RWPE1 (cell line): Measurements from ENCODE around the gene NANOS2.
A peak's percentile ranks its signal among the peaks of the same experiment; 100 is the strongest.

ENCODE experiments used
- CTCF ChIA-PET: fragments of 350-600 bp; sonication (Branson Sonifier 250); formaldehyde crosslinking; extraction: SDS; loops from one replicate; lab custom pipeline; 2021; lab: Yijun Ruan, JAX
- POLR2A ChIA-PET: fragments of 400-600 bp; formaldehyde crosslinking; extraction: SDS; loops from one replicate; lab custom pipeline; 2020; ENCODE audit warnings: antibody characterized with exemption; ENCODE audit not compliant: low non-redundant PET; lab: Yijun Ruan, JAX
- DNase-seq: peaks from one replicate; pipeline ENCODE4 v3.0.0; 2012; ENCODE audit warnings: low spot score
- H3K27ac ChIP-seq: fragments of 450-650 bp; 2 replicates; pipeline ENCODE4 v1.5.1; 2017
- TF ChIP-seq, protein P1 (sequence below): fragments of 450-650 bp; conservative IDR thresholded peaks from 2 replicates; pipeline ENCODE4 v1.5.1; 2017; ENCODE audit warnings: low read depth, mild to moderate bottlenecking

The NANOS2 gene

DNA sequence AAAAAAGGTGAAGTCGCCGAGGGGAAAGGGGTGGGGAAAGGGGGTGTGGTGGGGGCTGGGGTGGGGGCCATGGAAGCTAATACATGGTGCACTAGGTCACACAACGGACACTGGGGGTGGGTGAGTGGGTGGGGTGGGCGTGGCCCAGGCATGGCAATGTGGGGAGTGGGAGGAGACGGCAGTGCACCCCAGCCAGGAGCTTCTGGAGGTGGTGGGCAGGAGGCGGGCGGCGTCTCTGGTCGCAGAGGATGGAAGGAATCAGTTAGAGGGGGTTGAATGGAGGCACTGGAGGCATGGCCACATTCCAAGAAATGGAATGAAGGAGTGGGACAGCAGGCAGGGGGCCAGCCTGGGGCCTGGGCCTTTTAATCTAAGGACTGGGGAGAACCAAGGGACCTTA, 19.2 kb upstream of the NANOS2 start:
- CTCF ChIA-PET: no interaction called here

DNA sequence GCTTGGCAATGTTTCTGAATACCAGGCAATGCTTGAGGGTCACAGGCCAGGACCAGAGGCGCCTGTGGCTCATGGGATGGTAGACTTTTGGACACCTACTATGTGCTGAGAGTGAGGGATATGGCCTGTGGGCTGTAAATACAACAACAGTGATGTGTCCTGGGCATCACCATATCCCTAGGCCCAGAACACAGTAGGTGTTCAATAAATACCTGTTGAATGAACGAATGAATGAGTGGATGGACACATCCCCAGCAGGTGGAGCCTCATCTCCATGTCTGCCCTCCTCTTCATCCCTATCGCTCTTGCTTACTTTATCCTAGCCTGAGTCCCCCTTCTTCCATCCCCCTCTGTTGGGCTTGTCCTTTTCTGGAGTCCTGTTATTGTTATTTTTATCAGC, 16.5 kb upstream of the NANOS2 start:
- no peak overlapping the region for H3K27ac ChIP-seq
- no peak for DNase-seq
- TF ChIP-seq, protein P1, sequence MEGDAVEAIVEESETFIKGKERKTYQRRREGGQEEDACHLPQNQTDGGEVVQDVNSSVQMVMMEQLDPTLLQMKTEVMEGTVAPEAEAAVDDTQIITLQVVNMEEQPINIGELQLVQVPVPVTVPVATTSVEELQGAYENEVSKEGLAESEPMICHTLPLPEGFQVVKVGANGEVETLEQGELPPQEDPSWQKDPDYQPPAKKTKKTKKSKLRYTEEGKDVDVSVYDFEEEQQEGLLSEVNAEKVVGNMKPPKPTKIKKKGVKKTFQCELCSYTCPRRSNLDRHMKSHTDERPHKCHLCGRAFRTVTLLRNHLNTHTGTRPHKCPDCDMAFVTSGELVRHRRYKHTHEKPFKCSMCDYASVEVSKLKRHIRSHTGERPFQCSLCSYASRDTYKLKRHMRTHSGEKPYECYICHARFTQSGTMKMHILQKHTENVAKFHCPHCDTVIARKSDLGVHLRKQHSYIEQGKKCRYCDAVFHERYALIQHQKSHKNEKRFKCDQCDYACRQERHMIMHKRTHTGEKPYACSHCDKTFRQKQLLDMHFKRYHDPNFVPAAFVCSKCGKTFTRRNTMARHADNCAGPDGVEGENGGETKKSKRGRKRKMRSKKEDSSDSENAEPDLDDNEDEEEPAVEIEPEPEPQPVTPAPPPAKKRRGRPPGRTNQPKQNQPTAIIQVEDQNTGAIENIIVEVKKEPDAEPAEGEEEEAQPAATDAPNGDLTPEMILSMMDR: no peak
- CTCF ChIA-PET: interaction anchor here (0.6 kb wide), 2 partner anchors 85 to 91 kb away, joined by 3 to 4 read pairs; no protein-coding TSS in a partner anchor
- POLR2A ChIA-PET: no interaction called here

More for the DNA sequence above, 19.2 kb upstream of the NANOS2 start:
- TF ChIP-seq, protein P1: no peak
- H3K27ac ChIP-seq: no peak overlapping the region
- no peak for DNase-seq
- POLR2A ChIA-PET: no interaction called here

DNA sequence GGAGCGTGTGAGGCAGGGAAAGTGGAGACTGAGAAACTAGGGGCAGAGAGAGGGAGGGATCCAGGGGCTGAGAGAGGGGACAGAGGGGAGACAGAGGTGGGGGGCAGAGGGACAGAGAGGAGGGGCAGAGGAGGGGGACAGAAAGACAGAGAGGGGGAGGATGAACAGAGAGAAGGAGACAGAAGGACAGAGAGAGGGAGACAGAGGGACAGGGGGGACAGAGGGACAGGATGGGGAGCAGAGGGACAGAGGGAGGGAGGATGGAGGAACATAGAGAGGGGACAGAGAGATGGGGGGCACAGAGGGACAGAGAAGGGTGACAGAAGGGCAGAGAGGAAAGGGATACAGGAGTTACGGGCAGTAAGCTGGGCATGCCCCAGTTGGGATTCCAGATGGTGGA, 14.7 kb upstream of the NANOS2 start:
- TF ChIP-seq, protein P1: no peak
- POLR2A ChIA-PET: no interaction called here
- CTCF ChIA-PET: no interaction called here
- no peak overlapping the region for H3K27ac ChIP-seq
- no peak for DNase-seq

DNA sequence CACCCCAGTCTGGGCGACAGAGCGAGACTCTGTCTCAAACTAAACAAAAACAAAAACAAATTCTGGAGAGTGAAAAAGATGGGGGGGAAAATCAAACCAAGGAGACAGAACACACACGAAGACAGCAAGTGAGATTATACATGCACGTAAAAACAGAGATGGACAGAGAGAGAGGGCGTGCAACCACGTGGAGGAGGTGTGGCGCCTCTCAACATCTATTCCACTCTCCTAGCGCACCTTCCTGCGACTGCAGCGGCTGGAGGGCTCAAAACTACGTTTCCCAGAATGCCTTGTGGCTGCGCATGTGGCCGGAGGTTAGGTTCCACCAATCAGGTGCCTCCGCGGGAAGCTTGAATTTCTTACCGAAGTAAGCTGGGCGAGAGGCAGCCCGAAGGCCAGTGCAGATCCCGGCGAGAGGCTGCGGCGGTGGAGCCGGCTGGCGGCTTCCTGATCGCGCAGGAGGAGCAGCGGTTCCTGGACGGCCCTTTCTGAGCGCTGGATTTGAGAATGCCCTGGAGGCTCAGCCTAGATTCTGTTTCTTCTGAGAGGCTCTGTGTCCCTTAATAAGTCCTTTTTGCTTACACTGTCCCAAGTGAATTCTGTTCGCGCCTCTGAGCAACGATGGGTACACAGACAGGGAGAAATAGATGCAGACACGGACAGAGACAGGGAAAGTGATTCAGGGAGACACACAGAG, 13.1 kb upstream of the NANOS2 start:
- H3K27ac ChIP-seq: peak overlapping the region; percentile 57
- DNase-seq: peak; percentile 99
- CTCF ChIA-PET: interaction anchor here (0.6 to 0.7 kb wide), 6 partner anchors 9 to 899 kb away, joined by 3 to 6 read pairs (median 3); no protein-coding TSS in a partner anchor
- POLR2A ChIA-PET: no interaction called here
- TF ChIP-seq, protein P1: peak; percentile 14; the same call in 1 of the 2 replicates

DNA sequence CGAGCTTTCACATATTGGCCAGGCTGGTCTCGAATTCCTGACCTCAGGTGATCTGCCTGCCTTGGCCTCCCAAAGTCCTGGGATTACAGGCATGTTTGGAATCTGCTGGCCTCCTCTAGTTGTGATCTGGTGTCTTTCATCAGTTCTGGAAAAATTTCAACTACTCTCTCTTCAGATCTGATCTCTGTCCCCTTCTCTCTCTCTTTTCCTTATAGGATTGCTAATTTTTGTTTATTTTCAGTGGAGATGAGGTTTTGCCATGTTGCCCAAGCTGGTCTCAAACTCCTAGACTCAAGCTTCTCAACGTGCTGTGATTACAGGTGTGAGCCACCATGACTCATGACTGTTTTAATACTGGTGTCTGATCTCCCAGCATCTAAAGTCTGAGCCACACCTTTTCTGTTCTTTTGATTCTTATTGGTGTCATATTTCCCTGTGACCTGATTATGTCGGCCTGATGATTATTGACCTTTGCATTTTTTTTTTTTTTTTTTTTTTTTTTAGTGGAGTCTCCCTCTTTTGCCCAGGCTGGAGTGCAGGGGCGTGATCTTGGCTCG, 10.4 kb upstream of the NANOS2 start:
- DNase-seq: no peak
- TF ChIP-seq, protein P1: no peak
- POLR2A ChIA-PET: no interaction called here
- CTCF ChIA-PET: interaction anchor here (0.6 to 1.0 kb wide), 2 partner anchors 107 to 618 kb away, joined by 3 read pairs; no protein-coding TSS in a partner anchor
- no peak overlapping the region for H3K27ac ChIP-seq

DNA sequence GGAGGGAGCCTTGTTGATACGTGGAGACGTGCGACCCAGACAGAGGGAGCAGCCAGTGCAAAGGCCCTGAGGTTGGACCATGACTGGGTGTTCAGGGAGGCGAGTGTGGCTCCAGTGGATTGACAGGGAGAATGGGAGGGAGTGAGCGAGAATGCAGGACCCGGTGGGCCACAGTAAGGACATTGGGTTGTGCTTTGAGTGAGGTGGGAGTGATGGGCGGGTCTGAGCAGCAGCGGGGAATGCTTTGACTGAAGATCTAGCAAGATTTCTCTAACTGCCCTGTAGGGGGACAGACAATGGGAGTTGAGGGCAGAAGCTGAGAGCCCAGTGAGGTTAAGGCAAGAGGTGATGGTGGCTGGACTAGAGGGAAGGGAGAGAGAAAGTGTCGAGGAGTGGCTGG, 7.7 kb upstream of the NANOS2 start:
- POLR2A ChIA-PET: no interaction called here
- no peak for DNase-seq
- CTCF ChIA-PET: no interaction called here
- H3K27ac ChIP-seq: no peak overlapping the region
- TF ChIP-seq, protein P1: no peak
